Gastroesophageal sphincter (tissue), 3 donors: Measurements from ENCODE around the gene C4orf50.

Source experiments
- CTCF ChIP-seq, 4 experiments: fragments of 200-600 bp in 2 of 4; fragments of 450-650 bp in 2 of 4; sonication (generic) in 1 of 4; IDR thresholded peaks; one replicate each; pipeline ENCODE4 v1.5.1; 2017 to 2019; ENCODE audit warnings: antibody characterized with exemption in 4 of 4, mild to moderate bottlenecking in 2 of 4, moderate library complexity in 2 of 4
- POLR2A ChIP-seq, 2 donors: fragments of 450-650 bp; IDR thresholded peaks; one replicate each; pipeline ENCODE4 v1.6.1; 2017; ENCODE audit warnings: antibody characterized with exemption in 2 of 2, mild to moderate bottlenecking in 2 of 2, moderate library complexity in 1 of 2
- POLR2AphosphoS5 ChIP-seq: sonication (generic); formaldehyde crosslinking; IDR thresholded peaks from one replicate; pipeline ENCODE4 v1.6.1; 2017; ENCODE audit warnings: antibody characterized with exemption

GRCh38 chr4:5976431-5976830, 41.8 kb downstream of the C4orf50 start:
- no peak for TF ChIP-seq POLR2AphosphoS5
- TF ChIP-seq CTCF (IDR thresholded peaks at IDR 0.05) = no peak
- no peak for TF ChIP-seq POLR2A (IDR thresholded peaks at IDR 0.05)
